ENCODE data around the gene PIGR. TPM values are rescaled to one million over a fixed set of nuclear protein-coding genes. Genes with fewer than 3 reads are reported as not detected.

Gene PIGR
- polyA plus RNA-seq, 1 donor (not counting 4 experiments of a cell fraction or from before 2014, with no cell fraction given): 0.01 TPM

DNA sequence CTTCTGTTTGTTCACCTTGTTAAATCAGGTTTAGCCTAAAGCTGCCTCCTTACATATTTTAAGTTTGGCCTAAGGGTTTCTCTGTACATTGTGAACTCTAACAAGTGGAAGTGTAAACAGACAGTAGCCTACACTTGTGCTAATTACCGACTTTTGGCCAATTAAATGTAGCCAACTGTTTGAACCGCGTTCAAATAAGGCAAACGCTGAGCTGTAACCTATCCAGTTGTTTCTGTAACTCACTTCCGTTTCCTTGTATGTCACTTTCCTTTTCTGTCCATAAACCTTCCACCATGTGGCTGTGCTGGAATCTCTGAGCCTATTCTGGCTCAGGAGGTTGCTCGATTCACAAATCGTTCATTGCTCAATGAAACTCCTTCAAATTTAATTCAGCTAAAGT lies 32.0 kb upstream of the PIGR start:
- Histone ChIP-seq H3K9me3 (ENCODE audit: control insufficient read depth, low read depth, low read length) (no peaks in the 10 kb centered on the region), H2AFZ (ENCODE audit: control insufficient read depth, low read length) (no peak overlapping the region), H3K4me3 (ENCODE audit: control insufficient read depth in 2 of 3, extremely low read depth in 1 of 3, insufficient read depth in 2 of 3, low read depth in 1 of 3, low read length in 3 of 3) (no peak overlapping the region), H3K27me3 (ENCODE audit: control insufficient read depth, extremely low read depth, insufficient read depth, low read length) (no peaks in the 10 kb centered on the region), H4K20me1 (ENCODE audit: control insufficient read depth, extremely low read depth, insufficient read depth, low read length) (no peaks in the 10 kb centered on the region), H3K9me1 (ENCODE audit: control insufficient read depth, extremely low read depth, insufficient read depth, low read length) (no peaks in the 10 kb centered on the region), H3K79me2 (ENCODE audit: control insufficient read depth, insufficient read depth, low read length) (no peaks in the 10 kb centered on the region), H3K4me1 (ENCODE audit: control insufficient read depth, extremely low read depth, insufficient read depth, low read length) (no peaks in the 10 kb centered on the region), H3K27ac (ENCODE audit: control insufficient read depth, insufficient read depth, low read length) (no peak overlapping the region), H3K9ac (ENCODE audit: control insufficient read depth, extremely low read depth, insufficient read depth, low read length) (no peak overlapping the region), H3K4me2 (ENCODE audit: control insufficient read depth, extremely low read depth, insufficient read depth, low read depth, low read length) (no peak overlapping the region), H3K36me3 (ENCODE audit: control insufficient read depth in 2 of 2, extremely low read depth in 1 of 2, insufficient read depth in 2 of 2, low read length in 2 of 2) (no peaks in the 10 kb centered on the region)
- TF ChIP-seq, protein P1, sequence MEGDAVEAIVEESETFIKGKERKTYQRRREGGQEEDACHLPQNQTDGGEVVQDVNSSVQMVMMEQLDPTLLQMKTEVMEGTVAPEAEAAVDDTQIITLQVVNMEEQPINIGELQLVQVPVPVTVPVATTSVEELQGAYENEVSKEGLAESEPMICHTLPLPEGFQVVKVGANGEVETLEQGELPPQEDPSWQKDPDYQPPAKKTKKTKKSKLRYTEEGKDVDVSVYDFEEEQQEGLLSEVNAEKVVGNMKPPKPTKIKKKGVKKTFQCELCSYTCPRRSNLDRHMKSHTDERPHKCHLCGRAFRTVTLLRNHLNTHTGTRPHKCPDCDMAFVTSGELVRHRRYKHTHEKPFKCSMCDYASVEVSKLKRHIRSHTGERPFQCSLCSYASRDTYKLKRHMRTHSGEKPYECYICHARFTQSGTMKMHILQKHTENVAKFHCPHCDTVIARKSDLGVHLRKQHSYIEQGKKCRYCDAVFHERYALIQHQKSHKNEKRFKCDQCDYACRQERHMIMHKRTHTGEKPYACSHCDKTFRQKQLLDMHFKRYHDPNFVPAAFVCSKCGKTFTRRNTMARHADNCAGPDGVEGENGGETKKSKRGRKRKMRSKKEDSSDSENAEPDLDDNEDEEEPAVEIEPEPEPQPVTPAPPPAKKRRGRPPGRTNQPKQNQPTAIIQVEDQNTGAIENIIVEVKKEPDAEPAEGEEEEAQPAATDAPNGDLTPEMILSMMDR (optimal IDR thresholded peaks at IDR 0.05 in 1 of 3, IDR thresholded peaks at IDR 0.05 in 1 of 3, conservative IDR thresholded peaks at IDR 0.05 in 1 of 3; ENCODE audit: extremely low read depth in 1 of 3, insufficient read depth in 2 of 3, low read length in 3 of 3): no peak
- no peak for TF ChIP-seq EZH2 (IDR thresholded peaks at IDR 0.05; ENCODE audit: low read length)
- no peak for FAIRE-seq
- dilution Hi-C loops (cut with MboI; ENCODE audit: extremely low pct_ligation_motif_present, low sequenced_read_pairs): loop anchor here (25.0 kb wide), 1 partner anchor 216 kb away; the partner anchor contains the start of genes IL10 and IL19
- no peak for DNase-seq (ENCODE audit: low read depth, low spot score)

GRCh38 chr1:206975306-206975705 lies 29.0 kb upstream of the PIGR start:
- peaks cover 5% of the 10 kb centered on the region for H3K27me3 ChIP-seq (ENCODE audit: control insufficient read depth, extremely low read depth, insufficient read depth, low read length)
- no peak overlapping the region for H3K4me2 ChIP-seq (ENCODE audit: control insufficient read depth, extremely low read depth, insufficient read depth, low read depth, low read length)
- H3K79me2 ChIP-seq (ENCODE audit: control insufficient read depth, insufficient read depth, low read length): no peaks in the 10 kb centered on the region
- dilution Hi-C loops (cut with MboI; ENCODE audit: extremely low pct_ligation_motif_present, low sequenced_read_pairs): loop anchor here (25.0 kb wide), 1 partner anchor 213 kb away; the partner anchor contains the start of genes IL10 and IL19
- no peak for FAIRE-seq
- no peak overlapping the region for H3K27ac ChIP-seq (ENCODE audit: control insufficient read depth, insufficient read depth, low read length)
- DNase-seq (ENCODE audit: low read depth, low spot score): no peak
- no peak overlapping the region for H2AFZ ChIP-seq (ENCODE audit: control insufficient read depth, low read length)
- H3K4me1 ChIP-seq (ENCODE audit: control insufficient read depth, extremely low read depth, insufficient read depth, low read length): no peaks in the 10 kb centered on the region
- no peak overlapping the region for H3K4me3 ChIP-seq (ENCODE audit: control insufficient read depth in 2 of 3, extremely low read depth in 1 of 3, insufficient read depth in 2 of 3, low read depth in 1 of 3, low read length in 3 of 3)
- H3K9ac ChIP-seq (ENCODE audit: control insufficient read depth, extremely low read depth, insufficient read depth, low read length): no peak overlapping the region
- H3K36me3 ChIP-seq (ENCODE audit: control insufficient read depth in 2 of 2, extremely low read depth in 1 of 2, insufficient read depth in 2 of 2, low read length in 2 of 2): no peaks in the 10 kb centered on the region
- TF ChIP-seq EZH2 (IDR thresholded peaks at IDR 0.05; ENCODE audit: low read length): no peak
- TF ChIP-seq, protein P1 (optimal IDR thresholded peaks at IDR 0.05 in 1 of 3, IDR thresholded peaks at IDR 0.05 in 1 of 3, conservative IDR thresholded peaks at IDR 0.05 in 1 of 3; ENCODE audit: extremely low read depth in 1 of 3, insufficient read depth in 2 of 3, low read length in 3 of 3): no peak
- no peaks in the 10 kb centered on the region for H3K9me3 ChIP-seq (ENCODE audit: control insufficient read depth, low read depth, low read length)
- H3K9me1 ChIP-seq (ENCODE audit: control insufficient read depth, extremely low read depth, insufficient read depth, low read length): no peaks in the 10 kb centered on the region
- no peaks in the 10 kb centered on the region for H4K20me1 ChIP-seq (ENCODE audit: control insufficient read depth, extremely low read depth, insufficient read depth, low read length)

Measured in keratinocyte (primary cell).